ENCODE measurements around the gene EMSY.

EMSY gene

GRCh38 chr11:76459846-76460245 is 15.0 kb downstream of the EMSY start:
- no peak for DNase-seq

GRCh38 chr11:76462317-76462716 is 17.5 kb downstream of the EMSY start:
- no peak for DNase-seq

- no peak for DNase-seq
Observed at GRCh38 chr11:76465701-76466100, 20.9 kb downstream of the EMSY start.

GRCh38 chr11:76466666-76467065 is 21.8 kb downstream of the EMSY start:
- DNase-seq = no peak

GRCh38 chr11:76469141-76469540 is 24.3 kb downstream of the EMSY start:
- no peak for DNase-seq

GRCh38 chr11:76471382-76471781 is 26.6 kb downstream of the EMSY start:
- DNase-seq = no peak

GRCh38 chr11:76480241-76480640 is 35.4 kb downstream of the EMSY start:
- no peak for DNase-seq

GRCh38 chr11:76491644-76492043 is 46.8 kb downstream of the EMSY start:
- no peak for DNase-seq

GRCh38 chr11:76493040-76493439 is 48.2 kb downstream of the EMSY start:
- no peak for DNase-seq

- DNase-seq = no peak
Observed at GRCh38 chr11:76493626-76494539, 49.1 kb downstream of the EMSY start.

GRCh38 chr11:76495019-76495418 is 50.2 kb downstream of the EMSY start:
- DNase-seq = no peak

- no peak for DNase-seq
Observed at GRCh38 chr11:76496174-76496573, 51.4 kb downstream of the EMSY start.

- no peak for DNase-seq
Observed at GRCh38 chr11:76501526-76502202, 56.8 kb downstream of the EMSY start.

GRCh38 chr11:76506833-76507232 is 62.0 kb downstream of the EMSY start:
- DNase-seq = no peak

GRCh38 chr11:76510060-76511047 is 65.5 kb downstream of the EMSY start:
- DNase-seq = no peak

GRCh38 chr11:76512851-76513653 is 68.2 kb downstream of the EMSY start:
- peak; percentile 19 for DNase-seq

GRCh38 chr11:76513654-76514034 is 68.8 kb downstream of the EMSY start:
- no peak for DNase-seq

GRCh38 chr11:76515494-76515893 is 70.7 kb downstream of the EMSY start:
- no peak for DNase-seq

GRCh38 chr11:76523147-76523546 is 78.3 kb downstream of the EMSY start:
- DNase-seq = peak; percentile 73

- DNase-seq = no peak
Observed at GRCh38 chr11:76523786-76524436, 79.1 kb downstream of the EMSY start.

- peak; percentile 17 for DNase-seq
Observed at GRCh38 chr11:76524461-76524860, 79.6 kb downstream of the EMSY start.

- peak; percentile 80 for DNase-seq
Observed at GRCh38 chr11:76524919-76525318, 80.1 kb downstream of the EMSY start.
